GM18502 (cell line): ENCODE measurements around the gene TTLL3.

Experiments used
- ATAC-seq: cut with Tn5 transposase; IDR thresholded peaks from one replicate; pipeline ENCODE4 v1.9.1; 2021; ENCODE audit warnings: mild to moderate bottlenecking; ENCODE audit not compliant: unreplicated experiment, poor library complexity

The TTLL3 gene

DNA sequence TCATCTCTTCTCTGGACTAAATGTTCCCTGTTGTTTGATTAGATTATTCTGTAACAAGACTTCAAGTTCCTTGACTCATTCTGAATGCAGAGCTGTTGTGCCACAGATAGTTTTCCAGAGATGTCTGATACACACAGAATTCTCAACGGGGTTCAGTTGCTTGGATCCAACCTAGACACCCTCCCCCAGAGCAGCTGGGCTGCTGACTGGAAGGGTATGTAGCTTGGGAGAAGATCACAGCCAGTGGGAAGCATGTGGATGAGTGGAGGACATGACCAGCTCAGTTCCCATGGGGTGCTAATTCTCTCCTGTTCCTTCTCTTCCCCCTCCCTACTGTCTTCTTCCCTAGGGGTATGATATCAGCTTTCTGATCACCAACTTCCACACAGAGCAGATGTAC is 6.6 kb upstream of the TTLL3 start:
- ATAC-seq, result no peak

DNA sequence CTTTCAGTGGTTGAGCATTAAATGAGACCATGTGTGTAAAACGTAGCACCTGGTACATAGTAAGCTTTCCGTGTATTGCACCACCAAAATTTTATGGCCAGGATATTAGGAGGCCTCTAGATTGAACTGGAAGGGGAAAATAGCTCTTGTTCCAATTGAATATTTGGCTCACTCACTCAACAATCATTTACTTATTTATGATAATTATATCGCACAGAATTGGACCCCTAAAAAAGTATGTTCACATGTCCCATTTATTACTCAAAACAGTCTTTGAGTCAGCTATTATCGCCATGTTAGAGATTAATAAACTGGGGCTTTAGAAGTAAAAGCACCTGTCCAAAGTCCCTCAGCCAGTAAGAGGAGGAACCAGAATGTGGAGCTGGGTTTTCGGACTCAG is 5.1 kb upstream of the TTLL3 start:
- no peak for ATAC-seq

DNA sequence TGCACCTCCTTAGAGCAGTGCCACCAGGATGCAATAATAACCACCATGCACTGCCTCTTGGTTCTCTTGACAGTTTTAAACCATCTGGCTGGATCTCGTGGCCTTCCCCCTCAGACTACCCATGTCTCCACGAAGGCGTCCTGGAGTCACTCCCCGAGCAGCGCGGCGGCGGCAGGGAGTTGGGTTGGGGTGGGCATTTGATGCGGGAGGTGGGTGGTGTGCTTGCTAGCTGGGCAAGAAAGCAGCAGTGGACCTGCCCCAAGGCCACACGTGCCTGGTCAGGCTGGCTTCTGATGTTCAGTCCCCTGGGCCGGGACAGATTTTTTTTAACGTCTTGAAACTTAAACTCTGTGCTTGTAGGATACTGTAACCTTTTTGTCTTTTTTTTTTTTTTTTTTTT is 3.9 kb upstream of the TTLL3 start:
- ATAC-seq, result no peak

DNA sequence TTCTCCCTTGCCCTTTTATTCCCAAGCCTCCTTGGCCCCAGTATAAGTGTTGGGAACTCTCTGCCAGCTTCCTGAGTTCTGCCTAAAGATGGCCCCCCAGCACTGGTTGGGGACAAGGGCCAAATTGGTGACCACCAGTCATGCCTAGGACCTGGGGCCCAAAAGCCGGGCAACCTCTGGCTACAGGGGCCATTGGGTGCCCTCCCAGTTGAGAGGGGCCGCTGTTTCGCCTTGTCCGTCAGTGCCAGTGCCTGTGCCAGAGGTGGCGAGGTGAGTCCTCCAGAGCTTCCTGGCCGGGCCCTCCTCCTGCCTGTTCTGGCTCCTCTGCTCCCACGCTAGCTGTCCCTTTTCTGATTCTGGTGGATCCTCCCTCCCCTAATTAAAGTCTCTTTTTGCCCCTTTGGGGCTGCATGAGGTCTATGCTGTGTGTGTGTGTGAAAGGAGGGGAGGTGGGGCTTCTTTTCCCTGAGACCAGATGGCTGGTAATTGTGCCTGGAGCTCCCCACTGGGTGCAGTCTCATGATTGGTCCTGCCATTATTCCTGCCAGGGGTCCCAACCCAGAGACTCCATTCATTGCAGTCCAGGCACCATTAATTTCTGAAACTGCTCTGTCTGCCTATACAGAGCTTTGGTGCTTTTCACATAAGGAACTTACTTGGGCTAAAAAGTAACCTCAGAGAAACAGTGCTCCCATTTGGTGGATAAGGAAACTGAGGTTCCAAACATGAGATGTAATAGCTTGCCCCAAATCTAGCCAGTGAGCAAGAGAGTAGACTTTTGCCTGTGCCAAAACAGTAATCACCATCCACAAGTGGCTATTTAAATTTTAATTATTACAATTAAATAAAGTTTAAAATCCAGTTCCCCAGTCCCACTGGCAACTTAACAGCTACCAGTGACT is 3.1 kb upstream of the TTLL3 start:
- no peak for ATAC-seq

DNA sequence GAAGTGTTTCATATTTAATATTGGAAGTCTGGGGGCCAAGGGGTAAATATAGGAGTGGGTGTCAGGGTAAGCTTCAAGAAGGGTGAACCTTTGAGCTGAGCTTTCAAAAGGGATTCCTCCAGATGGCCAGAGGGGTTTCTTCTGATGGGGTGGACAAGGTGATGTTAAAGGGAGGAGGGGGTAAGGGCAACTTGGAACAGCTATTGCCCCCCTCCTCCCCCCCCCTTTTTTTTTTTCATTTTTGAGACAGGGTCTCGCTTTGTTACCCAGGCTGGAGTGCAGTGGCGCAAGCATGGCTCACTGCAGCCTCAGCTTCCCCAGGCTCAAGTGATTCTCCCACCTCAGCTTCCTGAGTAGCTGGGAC is 2.1 kb upstream of the TTLL3 start:
- ATAC-seq, result no peak

DNA sequence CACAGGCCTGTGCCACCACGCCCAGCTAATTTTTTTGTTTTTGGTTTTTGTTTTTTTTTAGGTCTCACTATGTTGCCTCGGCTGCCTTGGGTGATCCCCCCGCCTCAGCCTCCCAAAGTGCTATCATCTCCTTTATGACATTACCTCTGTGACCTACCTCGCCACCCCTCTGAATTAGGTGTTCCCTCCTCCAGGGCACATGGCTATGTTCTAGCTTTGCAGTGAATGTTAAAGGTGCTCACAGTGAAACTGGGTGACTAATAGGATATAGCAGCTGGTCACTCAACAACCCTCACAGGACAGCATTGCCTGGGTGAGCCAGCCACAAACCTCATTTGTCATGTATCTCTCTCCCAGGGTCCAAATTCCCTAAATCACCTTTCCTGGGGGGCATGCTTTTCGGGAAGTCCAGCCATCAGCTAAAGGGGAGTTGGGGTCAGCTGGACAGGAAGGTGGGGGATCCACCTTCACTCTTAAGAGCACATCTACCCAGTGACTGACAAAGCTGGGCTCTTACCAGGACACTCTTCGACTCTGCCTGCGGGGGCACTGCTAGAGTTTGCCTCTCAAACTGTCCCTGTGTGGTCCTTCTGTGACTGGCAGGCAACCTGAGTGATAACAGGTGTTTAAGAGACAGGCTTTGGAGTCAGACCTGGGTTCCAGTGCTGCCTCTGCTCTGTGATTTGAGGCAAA is 1.6 kb upstream of the TTLL3 start:
- peak; percentile 49 for ATAC-seq

DNA sequence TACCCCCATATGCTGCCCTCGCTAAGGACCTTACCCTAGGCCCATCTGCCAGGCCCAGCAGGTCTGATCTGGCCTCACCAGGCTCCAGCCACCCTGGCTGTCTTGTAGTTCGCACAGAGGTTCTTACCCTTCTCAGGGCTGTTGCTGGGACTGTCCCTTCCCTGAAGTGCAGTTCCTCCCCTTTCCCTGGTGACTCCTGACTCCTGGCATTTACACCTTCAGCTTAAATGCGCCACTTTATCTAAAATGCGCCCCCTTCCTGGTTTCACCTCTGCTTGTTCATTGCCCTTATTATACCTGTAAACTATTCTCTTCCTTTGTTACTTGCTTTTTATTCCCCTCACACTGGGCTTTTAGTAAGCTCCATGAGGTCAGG is 835 bp upstream of the TTLL3 start:
- ATAC-seq, result no peak

DNA sequence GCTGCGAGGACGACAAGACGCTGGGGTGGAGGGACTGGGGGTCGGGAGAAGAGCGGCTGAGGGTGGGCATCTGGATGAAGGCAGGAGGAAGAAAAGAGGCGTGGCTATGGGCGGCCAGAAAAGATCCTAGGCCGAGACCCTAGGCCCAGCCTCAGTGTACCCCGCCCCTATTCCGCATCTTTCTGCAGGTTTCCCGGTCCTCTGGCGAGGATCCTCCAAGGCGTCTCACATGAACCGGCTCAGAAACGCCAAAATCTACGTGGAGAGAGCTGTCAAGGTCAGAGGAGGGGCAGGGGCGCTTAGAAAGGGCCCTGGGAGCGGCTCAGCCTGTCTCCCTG is 340 bp downstream of the TTLL3 start:
- ATAC-seq, result no peak

DNA sequence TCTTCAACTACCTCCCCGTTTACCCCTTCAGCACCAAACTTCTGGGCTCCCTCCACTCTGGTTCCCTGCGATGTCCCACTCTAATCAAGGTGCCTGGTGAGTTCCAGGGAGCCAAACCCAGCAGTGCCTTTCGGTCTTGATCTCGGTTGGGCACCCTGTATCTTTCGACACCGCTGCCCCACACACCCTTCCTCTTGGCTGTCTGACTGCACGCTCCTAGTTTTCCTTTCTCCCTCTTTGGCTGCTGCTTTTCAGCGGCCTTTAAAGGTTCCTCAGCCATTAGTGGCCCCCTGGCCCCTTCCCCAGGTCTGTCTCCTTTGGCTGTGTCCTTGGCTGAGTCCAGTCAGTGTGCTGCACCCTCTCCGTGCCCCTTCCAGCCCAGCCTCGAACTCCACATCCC is 784 bp downstream of the TTLL3 start:
- ATAC-seq, result no peak

DNA sequence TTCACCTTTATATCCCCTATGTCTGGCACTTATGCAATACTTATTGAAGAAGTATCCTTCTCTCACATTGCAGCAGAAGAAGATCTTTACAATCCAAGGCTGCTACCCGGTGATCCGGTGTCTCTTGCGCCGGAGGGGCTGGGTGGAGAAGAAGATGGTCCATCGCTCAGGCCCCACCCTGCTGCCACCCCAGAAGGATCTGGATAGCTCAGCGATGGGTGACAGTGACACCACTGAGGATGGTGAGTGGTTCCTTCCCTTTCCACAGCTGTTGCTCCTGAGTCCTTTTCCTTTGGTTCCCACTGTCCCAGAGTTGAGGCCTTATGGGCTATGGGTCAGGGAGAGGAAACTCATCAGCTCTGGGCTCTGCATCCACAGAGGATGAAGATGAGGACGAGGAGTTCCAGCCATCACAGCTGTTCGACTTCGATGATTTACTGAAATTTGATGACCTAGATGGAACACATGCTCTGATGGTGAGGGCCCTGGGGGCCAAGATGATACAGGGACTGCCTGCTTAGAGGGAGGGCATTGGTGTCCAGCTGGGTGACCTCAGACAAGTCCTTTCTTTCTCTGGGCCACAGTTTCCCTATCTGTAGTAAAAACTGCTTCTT is 2.9 kb downstream of the TTLL3 start:
- ATAC-seq, result no peak

DNA sequence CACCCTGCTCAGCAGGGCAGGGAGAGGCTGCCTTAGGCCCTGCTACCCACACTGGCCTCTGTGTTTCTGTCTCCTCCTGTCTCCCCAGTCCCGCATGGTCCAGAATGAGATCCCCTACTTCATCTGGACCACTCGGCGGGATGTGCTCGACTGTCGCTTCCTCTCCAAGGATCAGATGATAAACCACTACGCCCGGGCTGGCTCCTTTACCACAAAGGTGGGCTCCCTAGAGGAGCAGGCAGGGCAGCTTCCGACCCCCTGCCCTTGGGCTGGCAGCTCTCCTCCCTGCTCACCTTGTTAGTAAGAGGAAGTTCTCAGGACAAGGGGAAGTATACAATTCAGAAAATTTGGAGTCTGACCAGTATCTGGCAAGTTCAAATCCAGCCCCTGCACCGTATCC is 5.9 kb downstream of the TTLL3 start:
- no peak for ATAC-seq

DNA sequence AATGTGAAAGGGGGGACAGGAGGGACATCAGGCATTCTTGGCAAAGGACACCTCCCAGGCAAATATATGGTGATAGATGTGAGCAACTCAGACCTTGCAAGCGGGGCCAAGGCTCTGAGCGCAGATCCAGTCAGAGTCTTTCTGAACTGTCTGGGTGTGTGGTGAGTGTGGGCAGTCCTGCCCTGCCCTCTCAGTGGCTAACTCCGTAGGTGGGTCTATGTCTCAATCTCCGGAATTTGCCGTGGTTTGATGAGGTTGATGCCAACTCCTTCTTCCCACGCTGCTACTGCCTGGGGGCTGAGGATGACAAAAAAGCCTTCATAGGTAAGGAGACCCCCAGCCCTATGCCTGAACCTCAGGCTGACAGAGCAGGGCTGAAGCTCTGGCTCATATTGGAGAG is 7.4 kb downstream of the TTLL3 start:
- ATAC-seq, result no peak

DNA sequence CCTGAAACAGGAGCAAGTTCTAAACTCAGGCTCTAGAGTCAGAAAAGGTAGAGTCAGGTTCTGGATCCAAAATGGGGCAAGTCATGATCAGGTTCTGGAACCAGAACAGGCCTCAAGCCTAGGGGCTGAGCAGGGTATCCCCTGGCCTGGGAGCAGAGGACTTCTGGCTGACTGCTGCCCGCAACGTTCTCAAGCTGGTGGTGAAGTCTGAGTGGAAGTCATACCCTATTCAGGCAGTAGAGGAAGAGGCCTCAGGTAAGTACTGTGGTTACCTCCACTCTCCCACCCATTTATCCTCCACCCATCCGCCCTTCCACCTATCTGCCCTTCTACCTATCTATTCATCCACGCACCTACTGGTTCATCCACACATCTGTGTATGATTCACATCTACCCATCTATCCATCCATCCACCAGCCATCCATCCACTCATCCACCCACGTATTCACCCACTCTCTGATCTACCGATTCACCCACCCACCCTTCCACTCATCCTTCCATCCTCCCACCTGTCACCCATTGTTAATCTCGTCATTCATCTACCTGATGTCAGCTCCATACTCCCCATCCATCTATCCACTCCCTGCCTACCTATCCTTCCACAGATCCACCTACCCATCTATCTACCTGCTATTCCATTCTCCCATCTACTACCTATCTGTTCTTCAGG is 8.7 kb downstream of the TTLL3 start:
- no peak for ATAC-seq

DNA sequence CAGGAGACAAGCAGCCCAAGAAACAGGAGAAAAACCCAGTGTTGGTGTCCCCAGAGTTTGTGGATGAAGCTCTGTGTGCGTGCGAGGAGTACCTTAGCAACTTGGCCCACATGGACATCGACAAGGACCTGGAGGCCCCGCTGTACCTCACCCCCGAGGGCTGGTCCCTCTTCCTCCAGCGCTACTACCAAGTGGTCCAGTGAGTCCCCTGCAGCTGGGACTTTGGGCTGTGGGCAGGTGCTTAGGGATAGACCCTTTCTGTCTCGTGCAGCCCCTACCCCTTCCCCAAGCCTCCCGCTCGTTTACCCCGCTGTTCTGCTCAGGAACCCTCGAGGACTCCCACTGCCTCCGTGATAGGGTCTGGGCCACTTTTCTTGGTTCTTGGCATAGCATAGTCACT is 10.5 kb downstream of the TTLL3 start:
- no peak for ATAC-seq

DNA sequence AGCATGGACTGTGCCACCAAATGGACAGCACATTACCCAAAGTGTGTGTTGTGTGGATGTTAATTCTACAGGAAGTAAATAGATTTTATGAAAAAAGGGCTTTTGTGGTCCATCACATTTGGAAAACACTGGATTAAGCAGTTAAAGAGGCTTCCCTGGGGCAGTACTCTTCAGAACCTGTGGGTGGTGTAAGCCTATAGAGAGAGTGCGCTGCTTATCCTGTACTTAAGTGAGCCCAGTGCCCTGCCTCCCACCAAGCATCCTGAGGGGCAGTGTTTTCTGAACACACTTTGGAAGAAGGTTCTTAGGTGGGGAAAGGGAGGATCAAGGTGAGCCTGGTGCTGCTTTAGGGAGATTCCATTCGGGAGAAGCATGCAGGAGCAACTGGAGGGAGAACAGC is 10.9 kb downstream of the TTLL3 start:
- ATAC-seq, result no peak

DNA sequence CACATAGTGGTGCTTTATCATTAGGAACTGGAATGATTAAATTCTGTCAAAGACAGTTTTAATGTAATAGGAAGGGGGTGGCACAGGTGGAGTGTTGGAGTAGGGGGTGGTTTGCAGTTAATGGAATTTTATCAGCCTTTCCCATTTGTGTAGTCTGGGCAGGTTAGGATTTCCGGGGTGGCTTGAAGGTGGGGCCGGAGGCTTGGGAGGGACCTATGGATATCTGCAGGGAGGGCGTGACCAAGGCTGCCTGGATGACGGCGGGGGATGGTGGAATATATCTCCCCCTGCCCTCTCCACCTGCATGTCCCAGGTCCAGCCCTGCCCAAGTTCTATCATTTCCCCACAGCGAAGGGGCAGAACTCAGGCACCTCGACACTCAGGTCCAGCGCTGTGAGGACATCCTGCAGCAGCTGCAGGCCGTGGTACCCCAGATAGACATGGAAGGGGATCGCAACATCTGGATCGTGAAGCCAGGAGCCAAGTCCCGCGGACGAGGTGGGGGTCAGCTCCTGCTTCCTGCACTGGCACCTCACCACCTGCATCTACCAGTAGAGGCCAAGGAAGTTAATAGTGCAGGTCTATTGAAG is 15.5 kb downstream of the TTLL3 start:
- no peak for ATAC-seq

DNA sequence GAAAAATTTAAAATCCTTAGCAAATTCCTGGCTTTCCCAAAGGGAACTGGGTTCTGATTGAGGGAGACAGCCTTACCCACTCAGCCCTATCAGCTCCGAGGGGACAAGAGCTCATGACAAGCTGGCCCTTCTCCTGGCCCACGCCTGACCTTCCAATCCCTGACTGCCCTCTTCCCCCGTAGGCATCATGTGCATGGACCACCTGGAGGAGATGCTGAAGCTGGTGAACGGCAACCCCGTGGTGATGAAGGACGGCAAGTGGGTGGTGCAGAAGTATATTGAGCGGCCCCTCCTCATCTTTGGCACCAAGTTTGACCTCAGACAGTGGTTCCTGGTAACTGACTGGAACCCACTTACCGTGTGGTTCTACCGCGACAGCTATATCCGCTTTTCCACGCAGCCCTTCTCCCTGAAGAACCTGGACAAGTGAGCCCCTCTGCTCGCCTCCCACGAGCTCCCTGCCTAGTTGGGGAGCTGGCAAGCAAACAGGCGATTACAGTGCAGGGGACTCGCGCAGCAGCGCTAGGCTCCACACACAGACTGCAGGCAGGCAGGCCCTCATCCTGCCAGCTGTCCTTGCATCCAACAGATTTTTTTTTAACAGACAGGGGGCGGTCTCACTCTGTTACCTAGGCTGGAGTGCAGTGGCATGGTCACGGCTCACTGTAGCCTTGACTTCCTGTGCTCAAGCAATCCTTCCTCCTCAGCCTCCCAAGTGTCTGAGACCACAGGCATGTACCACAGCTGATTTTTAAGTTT is 16.9 kb downstream of the TTLL3 start:
- ATAC-seq, result no peak

DNA sequence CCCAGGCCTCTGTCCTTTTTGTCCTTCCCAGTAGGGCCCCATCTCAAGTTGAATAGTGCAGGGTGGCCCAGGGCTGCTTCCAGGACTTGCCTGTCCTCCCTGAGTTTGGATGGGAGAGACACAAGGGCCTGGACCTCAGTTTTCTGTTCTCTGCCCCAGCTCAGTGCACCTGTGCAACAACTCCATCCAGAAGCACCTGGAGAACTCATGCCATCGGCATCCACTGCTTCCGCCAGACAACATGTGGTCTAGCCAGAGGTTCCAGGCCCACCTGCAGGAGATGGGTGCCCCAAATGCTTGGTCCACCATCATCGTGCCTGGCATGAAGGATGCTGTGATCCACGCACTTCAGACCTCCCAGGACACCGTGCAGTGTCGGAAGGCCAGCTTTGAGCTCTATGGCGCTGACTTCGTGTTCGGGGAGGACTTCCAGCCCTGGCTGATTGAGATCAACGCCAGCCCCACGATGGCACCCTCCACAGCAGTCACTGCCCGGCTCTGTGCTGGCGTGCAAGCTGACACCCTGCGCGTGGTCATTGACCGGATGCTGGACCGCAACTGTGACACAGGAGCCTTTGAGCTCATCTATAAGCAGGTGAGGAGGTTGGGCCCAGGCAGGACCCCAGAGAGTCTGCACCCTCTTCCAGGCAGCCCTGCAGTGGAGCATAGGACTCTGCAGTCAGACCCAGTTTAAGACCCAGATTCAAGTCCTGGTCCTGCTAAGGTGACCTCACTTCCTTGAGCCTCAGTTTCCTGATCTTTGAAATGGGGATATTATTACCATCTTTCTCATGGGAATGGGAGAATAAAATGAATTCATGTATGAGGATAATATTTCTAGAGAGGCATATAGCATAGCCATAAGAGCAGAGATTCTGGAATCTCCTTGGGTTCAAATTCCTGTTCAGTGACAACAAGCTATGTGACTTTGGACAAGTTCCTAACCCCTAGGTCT is 19.0 kb downstream of the TTLL3 start:
- no peak for ATAC-seq

DNA sequence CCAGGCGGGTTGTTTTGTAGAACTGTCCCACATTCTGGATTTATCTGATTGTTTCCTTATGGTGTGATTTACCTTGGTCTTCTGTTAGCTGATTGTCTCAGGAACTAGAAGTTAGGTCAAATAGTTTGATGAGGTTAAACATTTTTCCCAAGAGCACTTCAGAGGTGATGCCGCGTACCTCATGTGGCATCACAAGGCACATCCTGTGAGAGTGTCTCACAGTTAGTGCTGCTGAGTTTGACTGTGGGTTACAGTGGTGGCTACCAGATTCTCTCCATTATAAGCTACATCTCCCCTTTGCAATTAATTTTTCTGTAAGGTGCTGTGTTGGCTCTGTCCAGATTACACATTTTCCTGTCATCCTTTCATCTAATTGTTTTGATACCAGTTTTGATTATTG is 21.2 kb downstream of the TTLL3 start:
- ATAC-seq, result no peak
